ENCODE data around the gene RHCE.

DNA sequence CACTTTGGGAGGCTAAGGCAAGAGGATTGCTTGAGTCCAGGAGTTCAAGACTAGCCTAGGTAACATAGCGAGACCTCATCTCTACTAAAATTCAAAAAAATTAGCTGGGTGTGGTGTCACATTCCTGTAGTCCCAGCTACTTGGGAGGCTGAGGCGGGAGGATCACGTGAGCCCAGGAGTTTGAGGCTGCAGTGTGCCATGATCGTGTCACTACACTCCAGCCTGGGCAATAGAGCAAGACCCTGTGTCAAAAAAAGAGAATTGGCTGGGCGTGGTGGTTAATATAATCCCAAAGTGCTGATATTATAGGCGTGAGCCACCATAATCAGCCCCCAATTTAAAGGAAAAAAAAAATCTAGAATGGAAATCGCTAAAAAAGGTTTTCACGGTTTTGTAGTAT is 17.0 kb upstream of the RHCE start:
- TF ChIP-seq, protein P1, sequence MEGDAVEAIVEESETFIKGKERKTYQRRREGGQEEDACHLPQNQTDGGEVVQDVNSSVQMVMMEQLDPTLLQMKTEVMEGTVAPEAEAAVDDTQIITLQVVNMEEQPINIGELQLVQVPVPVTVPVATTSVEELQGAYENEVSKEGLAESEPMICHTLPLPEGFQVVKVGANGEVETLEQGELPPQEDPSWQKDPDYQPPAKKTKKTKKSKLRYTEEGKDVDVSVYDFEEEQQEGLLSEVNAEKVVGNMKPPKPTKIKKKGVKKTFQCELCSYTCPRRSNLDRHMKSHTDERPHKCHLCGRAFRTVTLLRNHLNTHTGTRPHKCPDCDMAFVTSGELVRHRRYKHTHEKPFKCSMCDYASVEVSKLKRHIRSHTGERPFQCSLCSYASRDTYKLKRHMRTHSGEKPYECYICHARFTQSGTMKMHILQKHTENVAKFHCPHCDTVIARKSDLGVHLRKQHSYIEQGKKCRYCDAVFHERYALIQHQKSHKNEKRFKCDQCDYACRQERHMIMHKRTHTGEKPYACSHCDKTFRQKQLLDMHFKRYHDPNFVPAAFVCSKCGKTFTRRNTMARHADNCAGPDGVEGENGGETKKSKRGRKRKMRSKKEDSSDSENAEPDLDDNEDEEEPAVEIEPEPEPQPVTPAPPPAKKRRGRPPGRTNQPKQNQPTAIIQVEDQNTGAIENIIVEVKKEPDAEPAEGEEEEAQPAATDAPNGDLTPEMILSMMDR (IDR thresholded peaks at IDR 0.05): no peak
- no peak for TF ChIP-seq POLR2A (IDR thresholded peaks at IDR 0.05)
